Right lobe of liver (tissue), 6 donors: Measurements from ENCODE around the gene IL1RAPL1. TPM values are rescaled to one million over a fixed set of nuclear protein-coding genes. Genes with fewer than 3 reads are reported as not detected.
A peak's percentile ranks its signal among the peaks of the same experiment; 100 is the strongest.

ENCODE experiments used
- ATAC-seq, 4 donors: fragments of 200-7000 bp; cut with Tn5 transposase; one replicate each; pipeline ENCODE4 v1.9.1; 2020; ENCODE audit warnings: mild to moderate bottlenecking in 4 of 4, moderate library complexity in 4 of 4
- DNase-seq, 3 donors: peaks; one replicate each; pipeline ENCODE4 v3.0.0-alpha.2; 2020
- H3K27ac ChIP-seq, 3 donors: fragments of 200-600 bp; one replicate each; pipeline ENCODE4 v1.8.0; 2022
- H3K27me3 ChIP-seq, 2 donors: fragments of 200-600 bp; one replicate each; pipeline ENCODE4 v1.8.0; 2022
- H3K36me3 ChIP-seq, 4 donors: fragments of 200-600 bp; sonication (generic) in 1 of 4; one replicate each; pipeline versions ENCODE4 v1.5.1 to v1.8.0; 2017 to 2022; ENCODE audit warnings: control low read depth in 1 of 4
- H3K4me1 ChIP-seq, 4 donors: fragments of 200-600 bp; sonication (generic) in 1 of 4; one replicate each; pipeline versions ENCODE4 v1.5.1 to v1.8.0; 2017 to 2022; ENCODE audit warnings: control low read depth in 1 of 4
- H3K4me3 ChIP-seq, 3 donors: fragments of 200-600 bp; one replicate each; pipeline ENCODE4 v1.8.0; 2022
- H3K9me3 ChIP-seq, 4 donors: fragments of 200-600 bp; sonication (generic) in 1 of 4; one replicate each; pipeline versions ENCODE4 v1.5.1 to v1.8.0; 2017 to 2022; ENCODE audit warnings: control low read depth in 1 of 4
- CTCF ChIP-seq, 4 donors: fragments of 200-600 bp in 3 of 4; fragments of 450-650 bp in 1 of 4; IDR thresholded peaks; one replicate each; pipeline versions ENCODE4 v1.5.1 to v1.8.0; 2016 to 2022; ENCODE audit warnings: antibody characterized with exemption in 4 of 4, mild to moderate bottlenecking in 2 of 4
- POLR2A ChIP-seq: fragments of 450-650 bp; IDR thresholded peaks from one replicate; pipeline ENCODE4 v1.6.1; 2017; ENCODE audit warnings: antibody characterized with exemption, mild to moderate bottlenecking
- WGBS: methylation state at CpG from one replicate; pipeline ENCODE4 v1.1.6; 2018; ENCODE audit warnings: low coverage, low lambda C conversion rate; ENCODE audit not compliant: insufficient coverage; ENCODE audit errors: missing lambda C conversion rate; 5-methylcytosine and 5-hydroxymethylcytosine counted together
- intact Hi-C, 2 donors: fragments of 100-400 bp; cut with DNase I; formaldehyde crosslinking; loops; one replicate each; pipeline versions ENCODE4 v1.11.2 to v1.14.1; 2022
- total RNA-seq, 6 experiments: library from RNA; depleted of rRNA in 2 of 6; stranded (reverse); fragments of >200 nt in 2 of 6; fragmentation: NEBNext Ultra II Directional in 3 of 6; extraction: Animal tissue kit (Norgen Biotek cat#: 25700) in 3 of 6; gene quantifications; one replicate each; pipeline versions ENCODE4 v1.1.0 to v1.2.4, GENCODE V29; 2016 to 2023
- donor health status: DM: no; HTN: yes; CAD: no.
- donor health status: DM: no; HTN: no; CAD: no.
- donor health status: DM: no; HTN: no; CAD: no.
- donor health status: DM: no; HTN: yes; CAD: no.
- donor health status: DM: no; HTN: yes; CAD: no.

Gene IL1RAPL1
- total RNA-seq, 6 experiments from 2014 or later, result not detected

- TF ChIP-seq POLR2A, result no peak
- no peak for TF ChIP-seq CTCF (IDR thresholded peaks at IDR 0.05)
- 36% methylated on average over 2 of the region's 2 CpGs for WGBS
- Histone ChIP-seq H3K9me3 (no peaks in the 10 kb centered on the region), H3K36me3 (no peaks in the 10 kb centered on the region), H3K27ac (no peak overlapping the region), H3K4me1 (peaks cover 0 to 11% (median 2%) of the 10 kb centered on the region in 4 donors), H3K27me3 (no peaks in the 10 kb centered on the region), H3K4me3 (no peak overlapping the region)
- ATAC-seq, result no peak
- no peak for DNase-seq
- intact Hi-C loops, result no loop called here
Observed at GRCh38 chrX:29285664-29286063, 698.4 kb downstream of the IL1RAPL1 start.

GRCh38 chrX:29295987-29296680 lies 708.9 kb downstream of the IL1RAPL1 start:
- no peak overlapping the region for H3K4me3 ChIP-seq
- ATAC-seq (peak in 1 of 4 donors; percentile 62), DNase-seq (no peak)
- 83% methylated on average over 1 of the region's 1 CpG for WGBS
- H3K27me3 ChIP-seq, result no peaks in the 10 kb centered on the region
- H3K27ac ChIP-seq, result no peak overlapping the region
- no peaks in the 10 kb centered on the region for H3K36me3 ChIP-seq
- no peaks in the 10 kb centered on the region for H3K9me3 ChIP-seq
- no peak for TF ChIP-seq CTCF (IDR thresholded peaks at IDR 0.05)
- TF ChIP-seq POLR2A, result no peak
- intact Hi-C loops, result no loop called here
- no peaks in the 10 kb centered on the region for H3K4me1 ChIP-seq

GRCh38 chrX:29297171-29297800 lies 710.0 kb downstream of the IL1RAPL1 start:
- H3K4me1 ChIP-seq, result no peaks in the 10 kb centered on the region
- no peaks in the 10 kb centered on the region for H3K36me3 ChIP-seq
- TF ChIP-seq POLR2A (no peak), CTCF (IDR thresholded peaks at IDR 0.05) (no peak)
- no peaks in the 10 kb centered on the region for H3K9me3 ChIP-seq
- WGBS, result 40% methylated on average over 4 of the region's 4 CpGs
- intact Hi-C loops, result no loop called here
- H3K27me3 ChIP-seq, result no peaks in the 10 kb centered on the region
- H3K4me3 ChIP-seq, result no peak overlapping the region
- H3K27ac ChIP-seq, result no peak overlapping the region
- ATAC-seq (no peak), DNase-seq (no peak)

- intact Hi-C loops, result no loop called here
- ATAC-seq (no peak), DNase-seq (no peak)
- Histone ChIP-seq H3K4me1 (no peaks in the 10 kb centered on the region), H3K4me3 (no peak overlapping the region), H3K27ac (no peak overlapping the region), H3K27me3 (no peaks in the 10 kb centered on the region), H3K9me3 (no peaks in the 10 kb centered on the region), H3K36me3 (no peaks in the 10 kb centered on the region)
- WGBS, result 44% methylated on average over 2 of the region's 2 CpGs
- TF ChIP-seq POLR2A (no peak), CTCF (IDR thresholded peaks at IDR 0.05) (no peak)
Observed at GRCh38 chrX:29299684-29300083, 712.4 kb downstream of the IL1RAPL1 start.
